HepG2 (cell line): ENCODE data around the gene RBP2. TPM values are rescaled to one million over a fixed set of nuclear protein-coding genes. Genes with fewer than 3 reads are reported as not detected.

ENCODE experiments used
- ATAC-seq: fragments of 200-7000 bp; cut with Tn5 transposase; 3 replicates; pipeline ENCODE4 v1.9.1; 2020; ENCODE audit warnings: mild to moderate bottlenecking, moderate library complexity
- BruUV-seq: library from RNA; stranded (reverse); fragments of 400-500 nt; replicated peaks from 2 replicates; lab custom pipeline; 2021; lab: Mats Ljungman, UMichigan
- CTCF ChIA-PET: fragments of 300-600 bp; formaldehyde crosslinking; extraction: SDS; loops from one replicate; lab custom pipeline; 2021; ENCODE audit warnings: low total read pairs, inconsistent platforms, low intra/inter-chr PET ratio; lab: Yijun Ruan, JAX
- POLR2A ChIA-PET: fragments of 350-600 bp; sonication (Branson Sonifier 250); formaldehyde crosslinking; loops from one replicate; lab custom pipeline; 2020; ENCODE audit warnings: antibody characterized with exemption, inconsistent platforms; lab: Yijun Ruan, JAX
- DNase-seq: peaks from one replicate; pipeline ENCODE4 v3.0.0-alpha.2; 2015; ENCODE audit warnings: low spot score
- FAIRE-seq: peaks from 3 replicates; lab custom pipeline; 2011; peaks lifted over from hg19 to GRCh38; lab: Jason Lieb, UNC
- H2AFZ ChIP-seq: one replicate; pipeline ENCODE4 v1.6.1; 2011; ENCODE audit warnings: low read length, inconsistent platforms
- H3K27ac ChIP-seq: fragments of 300-600 bp; 3 replicates; pipeline ENCODE4 v1.8.0; 2011; ENCODE audit warnings: mixed run types, mild to moderate bottlenecking, mixed read lengths, low read length, inconsistent platforms; ENCODE audit not compliant: insufficient read depth; ENCODE audit errors: extremely low read length
- H3K27me3 ChIP-seq, 2 experiments: fragments of 200-600 bp in 1 of 2; 2 replicates in 1 of 2; 3 replicates in 1 of 2; pipeline versions ENCODE4 v1.6.0 to v1.8.0; 2011; ENCODE audit warnings: low read length in 2 of 2, mild to moderate bottlenecking in 2 of 2, moderate library complexity in 2 of 2, inconsistent platforms in 1 of 2; ENCODE audit not compliant: insufficient read depth in 2 of 2, control insufficient read depth in 1 of 2
- H3K36me3 ChIP-seq, 2 experiments: fragments of 200-600 bp in 1 of 2; replicated peaks in 1 of 2; 2 replicates in 1 of 2; 3 replicates in 1 of 2; pipeline versions ENCODE4 v1.5.1 to v1.8.0; 2011; ENCODE audit warnings: low read length in 2 of 2, inconsistent platforms in 1 of 2; ENCODE audit not compliant: insufficient read depth in 2 of 2, control insufficient read depth in 1 of 2
- H3K4me1 ChIP-seq: 2 replicates; pipeline ENCODE4 v1.5.1; 2012; ENCODE audit warnings: low read length, inconsistent platforms; ENCODE audit not compliant: insufficient read depth
- H3K4me2 ChIP-seq: 2 replicates; pipeline ENCODE4 v1.6.0; 2011; ENCODE audit warnings: low read depth, low read length, inconsistent platforms
- H3K4me3 ChIP-seq, 3 experiments: fragments of 200-600 bp in 1 of 3; sonication (generic), shearing (Covaris generic) in 1 of 3; replicated peaks in 1 of 3; 2 replicates each; pipeline ENCODE4 v1.5.1; 2011 to 2016; ENCODE audit warnings: low read length in 3 of 3, inconsistent platforms in 2 of 3, low read depth in 2 of 3, mild to moderate bottlenecking in 2 of 3, control low read depth in 1 of 3, mixed read lengths in 1 of 3; ENCODE audit not compliant: insufficient read depth in 1 of 3
- H3K79me2 ChIP-seq: one replicate; pipeline ENCODE4 v1.6.1; 2011; ENCODE audit warnings: low read length, inconsistent platforms; ENCODE audit not compliant: insufficient read depth
- H3K9ac ChIP-seq: 2 replicates; pipeline ENCODE4 v1.6.0; 2011; ENCODE audit warnings: mild to moderate bottlenecking, low read depth, low read length, inconsistent platforms; ENCODE audit not compliant: insufficient read depth
- H3K9me3 ChIP-seq: 2 replicates; pipeline ENCODE4 v1.5.1; 2012; ENCODE audit warnings: mild to moderate bottlenecking, low read length
- H4K20me1 ChIP-seq: 2 replicates; pipeline ENCODE4 v1.6.0; 2011; ENCODE audit warnings: inconsistent platforms, mild to moderate bottlenecking, low read length, moderate library complexity; ENCODE audit not compliant: insufficient read depth
- KLF16 ChIP-seq, 2 experiments: sonication (generic) in 1 of 2; formaldehyde crosslinking in 1 of 2; IDR thresholded peaks; 2 replicates each; pipeline versions ENCODE4 v1.6.1 to v1.8.0; 2016 to 2023; ENCODE audit warnings: missing genetic modification reagents in 2 of 2, missing compliant biosample characterization in 1 of 2
- LCORL ChIP-seq, 2 experiments: fragments of 450-650 bp in 1 of 2; sonication (generic) in 1 of 2; formaldehyde crosslinking in 1 of 2; IDR thresholded peaks; 2 replicates each; pipeline versions ENCODE4 v1.5.0 to v1.6.1; 2017 to 2020; ENCODE audit warnings: antibody characterized with exemption in 1 of 2, missing genetic modification reagents in 1 of 2
- MEIS2 ChIP-seq: sonication (generic); formaldehyde crosslinking; IDR thresholded peaks from 2 replicates; pipeline ENCODE4 v1.9.0; 2021; ENCODE audit warnings: mild to moderate bottlenecking, missing genetic modification reagents
- RORA ChIP-seq: sonication (generic); formaldehyde crosslinking; IDR thresholded peaks from 2 replicates; pipeline ENCODE4 v1.5.0; 2020; ENCODE audit warnings: mild to moderate bottlenecking, missing genetic modification reagents, moderate library complexity
- TGIF2 ChIP-seq: IDR thresholded peaks from 2 replicates; pipeline ENCODE4 v1.6.1; 2016; ENCODE audit warnings: control low read depth, missing compliant biosample characterization
- YEATS2 ChIP-seq: sonication (generic); formaldehyde crosslinking; IDR thresholded peaks from 2 replicates; pipeline ENCODE4 v1.4.0; 2020; ENCODE audit warnings: missing genetic modification reagents, borderline replicate concordance
- ZMAT3 ChIP-seq: sonication (generic); formaldehyde crosslinking; conservative IDR thresholded peaks from 2 replicates; pipeline ENCODE4 v1.7.0; 2021; ENCODE audit warnings: missing genetic modification reagents
- ZNF326 ChIP-seq: sonication (generic); formaldehyde crosslinking; IDR thresholded peaks from 2 replicates; pipeline ENCODE4 v1.4.0; 2020; ENCODE audit warnings: missing genetic modification reagents, borderline replicate concordance
- ZSCAN25 ChIP-seq: sonication (generic); formaldehyde crosslinking; IDR thresholded peaks from 2 replicates; pipeline ENCODE4 v1.8.0; 2022; ENCODE audit warnings: mild to moderate bottlenecking, missing genetic modification reagents
- WGBS: methylation state at CpG from one replicate; pipeline ENCODE4 v1.1.6; 2017; ENCODE audit warnings: low lambda C conversion rate; 5-methylcytosine and 5-hydroxymethylcytosine counted together
- in situ Hi-C: cut with HindIII; loops from 2 replicates; pipeline ENCODE4 v1.10.0; 2017; ENCODE audit warnings: low pct_unique_long_range_greater_than_20kb; ENCODE audit not compliant: extremely low pct_ligation_motif_present
- intact Hi-C: fragments of 100-400 bp; cut with micrococcal nuclease; formaldehyde crosslinking; loops from one replicate; pipeline ENCODE4 v1.10.0; 2022; ENCODE audit not compliant: unreplicated experiment
- polyA plus RNA-seq, 8 experiments: library from polyadenylated mRNA; depleted of rRNA in 3 of 8; stranded (reverse) in 7 of 8; unstranded in 1 of 8; fragments of >200 nt; fragmentation: Illumina TruSeq in 4 of 8; extraction: Trizol in 4 of 8; gene quantifications; 2 replicates each; pipeline versions ENCODE4 v1.2.1 to v1.2.3, GENCODE V29; 2011 to 2016; ENCODE audit warnings: low read depth in 4 of 8, missing spikeins in 1 of 8, mixed read lengths in 1 of 8; ENCODE audit not compliant: insufficient read depth in 1 of 8
- total RNA-seq, 5 experiments: library from RNA; depleted of rRNA; stranded (reverse); fragments of >200 nt; fragmentation: Illumina TruSeq; extraction: Trizol; gene quantifications; 2 replicates each; pipeline ENCODE4 v1.2.3, GENCODE V29; 2016; ENCODE audit warnings: low read depth in 1 of 5
- TF ChIP-seq, protein P1 (sequence below): sonication (generic); formaldehyde crosslinking; IDR thresholded peaks from 2 replicates; pipeline ENCODE4 v1.4.0; 2020; ENCODE audit warnings: missing genetic modification reagents
- TF ChIP-seq, protein P2 (sequence below): fragments of 450-650 bp; IDR thresholded peaks from 2 replicates; pipeline ENCODE4 v1.6.1; 2017; ENCODE audit warnings: mild to moderate bottlenecking
- TF ChIP-seq, protein P3 (sequence below): sonication (generic); formaldehyde crosslinking; IDR thresholded peaks from 2 replicates; pipeline ENCODE4 v1.4.0; 2020; ENCODE audit warnings: low read depth, missing genetic modification reagents

Gene RBP2
- total and polyA plus RNA-seq, 2 of the 13 experiments (the other 11 are each of a cell fraction or from before 2014, with no cell fraction given) = 0.17 to 2.5 TPM

- no peak overlapping the region for H3K4me3 ChIP-seq
- ChIA-PET CTCF (no interaction called here), POLR2A (no interaction called here)
- no peaks in the 10 kb centered on the region for H3K9me3 ChIP-seq
- BruUV-seq = no TSS peak
- no peaks in the 10 kb centered on the region for H3K36me3 ChIP-seq
- no peak overlapping the region for H3K27ac ChIP-seq
- H3K79me2 ChIP-seq = no peaks in the 10 kb centered on the region
- FAIRE-seq = no peak
- WGBS = 5% methylated on average over 2 of the region's 2 CpGs
- no peak for ATAC-seq
- H4K20me1 ChIP-seq = no peaks in the 10 kb centered on the region
- no peak overlapping the region for H2AFZ ChIP-seq
- no peak overlapping the region for H3K9ac ChIP-seq
- intact Hi-C loops (no loop called here), in situ Hi-C loops (no loop called here)
- H3K27me3 ChIP-seq = no peaks in the 10 kb centered on the region
- no peak for DNase-seq
- no peak overlapping the region for H3K4me2 ChIP-seq
- no peaks in the 10 kb centered on the region for H3K4me1 ChIP-seq
- TF ChIP-seq ZNF326 (CRISPR knock-in tag) (no peak), KLF16 (CRISPR knock-in tag; IDR thresholded peaks at IDR 0.05) (no peak), ZMAT3 (CRISPR knock-in tag) (no peak), TGIF2 (CRISPR knock-in tag) (no peak), RORA (CRISPR knock-in tag) (no peak), YEATS2 (CRISPR knock-in tag) (no peak), LCORL (IDR thresholded peaks at IDR 0.05) (no peak), LCORL (CRISPR knock-in tag; IDR thresholded peaks at IDR 0.05) (no peak), ZSCAN25 (no peak), MEIS2 (CRISPR knock-in tag) (no peak)
- TF ChIP-seq, protein P1, sequence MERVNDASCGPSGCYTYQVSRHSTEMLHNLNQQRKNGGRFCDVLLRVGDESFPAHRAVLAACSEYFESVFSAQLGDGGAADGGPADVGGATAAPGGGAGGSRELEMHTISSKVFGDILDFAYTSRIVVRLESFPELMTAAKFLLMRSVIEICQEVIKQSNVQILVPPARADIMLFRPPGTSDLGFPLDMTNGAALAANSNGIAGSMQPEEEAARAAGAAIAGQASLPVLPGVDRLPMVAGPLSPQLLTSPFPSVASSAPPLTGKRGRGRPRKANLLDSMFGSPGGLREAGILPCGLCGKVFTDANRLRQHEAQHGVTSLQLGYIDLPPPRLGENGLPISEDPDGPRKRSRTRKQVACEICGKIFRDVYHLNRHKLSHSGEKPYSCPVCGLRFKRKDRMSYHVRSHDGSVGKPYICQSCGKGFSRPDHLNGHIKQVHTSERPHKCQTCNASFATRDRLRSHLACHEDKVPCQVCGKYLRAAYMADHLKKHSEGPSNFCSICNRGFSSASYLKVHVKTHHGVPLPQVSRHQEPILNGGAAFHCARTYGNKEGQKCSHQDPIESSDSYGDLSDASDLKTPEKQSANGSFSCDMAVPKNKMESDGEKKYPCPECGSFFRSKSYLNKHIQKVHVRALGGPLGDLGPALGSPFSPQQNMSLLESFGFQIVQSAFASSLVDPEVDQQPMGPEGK (CRISPR knock-in tag) = no peak
- TF ChIP-seq, protein P2, sequence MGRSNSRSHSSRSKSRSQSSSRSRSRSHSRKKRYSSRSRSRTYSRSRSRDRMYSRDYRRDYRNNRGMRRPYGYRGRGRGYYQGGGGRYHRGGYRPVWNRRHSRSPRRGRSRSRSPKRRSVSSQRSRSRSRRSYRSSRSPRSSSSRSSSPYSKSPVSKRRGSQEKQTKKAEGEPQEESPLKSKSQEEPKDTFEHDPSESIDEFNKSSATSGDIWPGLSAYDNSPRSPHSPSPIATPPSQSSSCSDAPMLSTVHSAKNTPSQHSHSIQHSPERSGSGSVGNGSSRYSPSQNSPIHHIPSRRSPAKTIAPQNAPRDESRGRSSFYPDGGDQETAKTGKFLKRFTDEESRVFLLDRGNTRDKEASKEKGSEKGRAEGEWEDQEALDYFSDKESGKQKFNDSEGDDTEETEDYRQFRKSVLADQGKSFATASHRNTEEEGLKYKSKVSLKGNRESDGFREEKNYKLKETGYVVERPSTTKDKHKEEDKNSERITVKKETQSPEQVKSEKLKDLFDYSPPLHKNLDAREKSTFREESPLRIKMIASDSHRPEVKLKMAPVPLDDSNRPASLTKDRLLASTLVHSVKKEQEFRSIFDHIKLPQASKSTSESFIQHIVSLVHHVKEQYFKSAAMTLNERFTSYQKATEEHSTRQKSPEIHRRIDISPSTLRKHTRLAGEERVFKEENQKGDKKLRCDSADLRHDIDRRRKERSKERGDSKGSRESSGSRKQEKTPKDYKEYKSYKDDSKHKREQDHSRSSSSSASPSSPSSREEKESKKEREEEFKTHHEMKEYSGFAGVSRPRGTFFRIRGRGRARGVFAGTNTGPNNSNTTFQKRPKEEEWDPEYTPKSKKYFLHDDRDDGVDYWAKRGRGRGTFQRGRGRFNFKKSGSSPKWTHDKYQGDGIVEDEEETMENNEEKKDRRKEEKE = no peak
- TF ChIP-seq, protein P3, sequence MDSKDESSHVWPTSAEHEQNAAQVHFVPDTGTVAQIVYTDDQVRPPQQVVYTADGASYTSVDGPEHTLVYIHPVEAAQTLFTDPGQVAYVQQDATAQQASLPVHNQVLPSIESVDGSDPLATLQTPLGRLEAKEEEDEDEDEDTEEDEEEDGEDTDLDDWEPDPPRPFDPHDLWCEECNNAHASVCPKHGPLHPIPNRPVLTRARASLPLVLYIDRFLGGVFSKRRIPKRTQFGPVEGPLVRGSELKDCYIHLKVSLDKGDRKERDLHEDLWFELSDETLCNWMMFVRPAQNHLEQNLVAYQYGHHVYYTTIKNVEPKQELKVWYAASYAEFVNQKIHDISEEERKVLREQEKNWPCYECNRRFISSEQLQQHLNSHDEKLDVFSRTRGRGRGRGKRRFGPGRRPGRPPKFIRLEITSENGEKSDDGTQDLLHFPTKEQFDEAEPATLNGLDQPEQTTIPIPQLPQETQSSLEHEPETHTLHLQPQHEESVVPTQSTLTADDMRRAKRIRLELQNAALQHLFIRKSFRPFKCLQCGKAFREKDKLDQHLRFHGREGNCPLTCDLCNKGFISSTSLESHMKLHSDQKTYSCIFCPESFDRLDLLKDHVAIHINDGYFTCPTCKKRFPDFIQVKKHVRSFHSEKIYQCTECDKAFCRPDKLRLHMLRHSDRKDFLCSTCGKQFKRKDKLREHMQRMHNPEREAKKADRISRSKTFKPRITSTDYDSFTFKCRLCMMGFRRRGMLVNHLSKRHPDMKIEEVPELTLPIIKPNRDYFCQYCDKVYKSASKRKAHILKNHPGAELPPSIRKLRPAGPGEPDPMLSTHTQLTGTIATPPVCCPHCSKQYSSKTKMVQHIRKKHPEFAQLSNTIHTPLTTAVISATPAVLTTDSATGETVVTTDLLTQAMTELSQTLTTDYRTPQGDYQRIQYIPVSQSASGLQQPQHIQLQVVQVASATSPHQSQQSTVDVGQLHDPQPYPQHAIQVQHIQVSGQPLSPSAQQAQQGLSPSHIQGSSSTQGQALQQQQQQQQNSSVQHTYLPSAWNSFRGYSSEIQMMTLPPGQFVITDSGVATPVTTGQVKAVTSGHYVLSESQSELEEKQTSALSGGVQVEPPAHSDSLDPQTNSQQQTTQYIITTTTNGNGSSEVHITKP (CRISPR knock-in tag) = no peak
Measured at GRCh38 chr3:139522421-139522820, 46.1 kb upstream of the RBP2 start.
